H1 (cell line): Measurements from ENCODE around the gene TPRA1. TPM values are rescaled to one million over a fixed set of nuclear protein-coding genes. Genes with fewer than 3 reads are reported as not detected.

ENCODE experiments used
- CREB1 ChIP-seq: IDR thresholded peaks from 2 replicates; pipeline ENCODE4 v1.6.1; 2012; ENCODE audit warnings: inconsistent platforms
- GTF2F1 ChIP-seq: IDR thresholded peaks from 2 replicates; pipeline ENCODE4 v1.6.1; 2012; ENCODE audit warnings: low read depth, low read length, improper control_type of control experiment, borderline replicate concordance
- PHF8 ChIP-seq: fragments of 200-600 bp; sonication (generic); conservative IDR thresholded peaks from 2 replicates; pipeline ENCODE4 v1.7.1; 2012; ENCODE audit warnings: low read depth, mild to moderate bottlenecking, inconsistent platforms, low read length, moderate library complexity
- RXRA ChIP-seq: IDR thresholded peaks from 2 replicates; pipeline ENCODE4 v1.6.1; 2011; ENCODE audit warnings: low read depth, mild to moderate bottlenecking, low read length, moderate library complexity; ENCODE audit not compliant: insufficient read depth
- SIN3A ChIP-seq, 2 experiments: IDR thresholded peaks in 1 of 2; conservative IDR thresholded peaks in 1 of 2; 2 replicates each; pipeline ENCODE4 v1.6.1; 2011 to 2012; ENCODE audit warnings: low read length in 2 of 2, improper control_type of control experiment in 1 of 2, low read depth in 1 of 2, mild to moderate bottlenecking in 1 of 2
- TCF12 ChIP-seq: IDR thresholded peaks from 2 replicates; pipeline ENCODE4 v1.6.1; 2011; ENCODE audit warnings: low read depth, mild to moderate bottlenecking, low read length
- YY1 ChIP-seq: IDR thresholded peaks from 2 replicates; pipeline ENCODE4 v1.6.1; 2011; ENCODE audit warnings: low read depth, mild to moderate bottlenecking, low read length
- polyA plus RNA-seq, 7 experiments: library from polyadenylated mRNA; depleted of rRNA in 3 of 7; stranded (reverse) in 5 of 7; unstranded in 2 of 7; fragments of >200 nt in 5 of 7; fragments of 200-250 nt in 2 of 7; gene quantifications; 1 replicate in 5 of 7; 2 replicates in 1 of 7; 4 replicates in 1 of 7; pipeline versions ENCODE4 v1.2.1 to v1.2.3, GENCODE V29; 2011 to 2013; ENCODE audit warnings: missing spikeins in 2 of 7, mixed read lengths in 2 of 7
- total RNA-seq: library from RNA; stranded (reverse); fragmentation: NEBNext Ultra II Directional; extraction: Animal tissue kit (Norgen Biotek cat#: 25700); gene quantifications from 2 replicates; pipeline ENCODE4 v1.2.1, GENCODE V29; 2021
- TF ChIP-seq, protein P1 (sequence below): fragments of 300-600 bp; sonication (generic); IDR thresholded peaks from 2 replicates; pipeline ENCODE4 v1.7.1; 2012; ENCODE audit warnings: low read length, moderate library complexity, mild to moderate bottlenecking, inconsistent platforms; ENCODE audit not compliant: insufficient replicate concordance

TPRA1 gene
- total and polyA plus RNA-seq, 2 of the 8 experiments (the other 6 are each of a cell fraction or from before 2014, with no cell fraction given): 18.8 to 38.5 TPM

DNA sequence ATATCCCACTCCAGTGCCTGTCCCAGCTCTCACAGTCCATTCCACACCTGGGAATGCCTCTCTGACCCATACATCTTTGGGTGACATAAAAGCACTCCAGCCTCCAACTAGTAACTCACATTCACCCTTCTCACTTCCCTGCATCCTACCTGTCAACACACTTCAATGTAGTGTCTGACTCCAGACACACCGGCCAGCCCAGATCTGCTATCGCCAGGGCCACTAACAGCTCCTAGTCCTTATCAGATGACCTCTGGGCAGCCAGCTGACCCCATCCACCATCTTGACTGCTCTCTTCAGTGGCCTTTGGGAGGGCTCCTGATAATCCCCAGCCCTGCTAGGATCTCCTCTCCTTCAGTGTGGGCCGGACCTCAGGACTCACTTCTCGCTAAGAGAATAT lies 4.8 kb upstream of the TPRA1 start (continued):
- TF ChIP-seq, protein P1, sequence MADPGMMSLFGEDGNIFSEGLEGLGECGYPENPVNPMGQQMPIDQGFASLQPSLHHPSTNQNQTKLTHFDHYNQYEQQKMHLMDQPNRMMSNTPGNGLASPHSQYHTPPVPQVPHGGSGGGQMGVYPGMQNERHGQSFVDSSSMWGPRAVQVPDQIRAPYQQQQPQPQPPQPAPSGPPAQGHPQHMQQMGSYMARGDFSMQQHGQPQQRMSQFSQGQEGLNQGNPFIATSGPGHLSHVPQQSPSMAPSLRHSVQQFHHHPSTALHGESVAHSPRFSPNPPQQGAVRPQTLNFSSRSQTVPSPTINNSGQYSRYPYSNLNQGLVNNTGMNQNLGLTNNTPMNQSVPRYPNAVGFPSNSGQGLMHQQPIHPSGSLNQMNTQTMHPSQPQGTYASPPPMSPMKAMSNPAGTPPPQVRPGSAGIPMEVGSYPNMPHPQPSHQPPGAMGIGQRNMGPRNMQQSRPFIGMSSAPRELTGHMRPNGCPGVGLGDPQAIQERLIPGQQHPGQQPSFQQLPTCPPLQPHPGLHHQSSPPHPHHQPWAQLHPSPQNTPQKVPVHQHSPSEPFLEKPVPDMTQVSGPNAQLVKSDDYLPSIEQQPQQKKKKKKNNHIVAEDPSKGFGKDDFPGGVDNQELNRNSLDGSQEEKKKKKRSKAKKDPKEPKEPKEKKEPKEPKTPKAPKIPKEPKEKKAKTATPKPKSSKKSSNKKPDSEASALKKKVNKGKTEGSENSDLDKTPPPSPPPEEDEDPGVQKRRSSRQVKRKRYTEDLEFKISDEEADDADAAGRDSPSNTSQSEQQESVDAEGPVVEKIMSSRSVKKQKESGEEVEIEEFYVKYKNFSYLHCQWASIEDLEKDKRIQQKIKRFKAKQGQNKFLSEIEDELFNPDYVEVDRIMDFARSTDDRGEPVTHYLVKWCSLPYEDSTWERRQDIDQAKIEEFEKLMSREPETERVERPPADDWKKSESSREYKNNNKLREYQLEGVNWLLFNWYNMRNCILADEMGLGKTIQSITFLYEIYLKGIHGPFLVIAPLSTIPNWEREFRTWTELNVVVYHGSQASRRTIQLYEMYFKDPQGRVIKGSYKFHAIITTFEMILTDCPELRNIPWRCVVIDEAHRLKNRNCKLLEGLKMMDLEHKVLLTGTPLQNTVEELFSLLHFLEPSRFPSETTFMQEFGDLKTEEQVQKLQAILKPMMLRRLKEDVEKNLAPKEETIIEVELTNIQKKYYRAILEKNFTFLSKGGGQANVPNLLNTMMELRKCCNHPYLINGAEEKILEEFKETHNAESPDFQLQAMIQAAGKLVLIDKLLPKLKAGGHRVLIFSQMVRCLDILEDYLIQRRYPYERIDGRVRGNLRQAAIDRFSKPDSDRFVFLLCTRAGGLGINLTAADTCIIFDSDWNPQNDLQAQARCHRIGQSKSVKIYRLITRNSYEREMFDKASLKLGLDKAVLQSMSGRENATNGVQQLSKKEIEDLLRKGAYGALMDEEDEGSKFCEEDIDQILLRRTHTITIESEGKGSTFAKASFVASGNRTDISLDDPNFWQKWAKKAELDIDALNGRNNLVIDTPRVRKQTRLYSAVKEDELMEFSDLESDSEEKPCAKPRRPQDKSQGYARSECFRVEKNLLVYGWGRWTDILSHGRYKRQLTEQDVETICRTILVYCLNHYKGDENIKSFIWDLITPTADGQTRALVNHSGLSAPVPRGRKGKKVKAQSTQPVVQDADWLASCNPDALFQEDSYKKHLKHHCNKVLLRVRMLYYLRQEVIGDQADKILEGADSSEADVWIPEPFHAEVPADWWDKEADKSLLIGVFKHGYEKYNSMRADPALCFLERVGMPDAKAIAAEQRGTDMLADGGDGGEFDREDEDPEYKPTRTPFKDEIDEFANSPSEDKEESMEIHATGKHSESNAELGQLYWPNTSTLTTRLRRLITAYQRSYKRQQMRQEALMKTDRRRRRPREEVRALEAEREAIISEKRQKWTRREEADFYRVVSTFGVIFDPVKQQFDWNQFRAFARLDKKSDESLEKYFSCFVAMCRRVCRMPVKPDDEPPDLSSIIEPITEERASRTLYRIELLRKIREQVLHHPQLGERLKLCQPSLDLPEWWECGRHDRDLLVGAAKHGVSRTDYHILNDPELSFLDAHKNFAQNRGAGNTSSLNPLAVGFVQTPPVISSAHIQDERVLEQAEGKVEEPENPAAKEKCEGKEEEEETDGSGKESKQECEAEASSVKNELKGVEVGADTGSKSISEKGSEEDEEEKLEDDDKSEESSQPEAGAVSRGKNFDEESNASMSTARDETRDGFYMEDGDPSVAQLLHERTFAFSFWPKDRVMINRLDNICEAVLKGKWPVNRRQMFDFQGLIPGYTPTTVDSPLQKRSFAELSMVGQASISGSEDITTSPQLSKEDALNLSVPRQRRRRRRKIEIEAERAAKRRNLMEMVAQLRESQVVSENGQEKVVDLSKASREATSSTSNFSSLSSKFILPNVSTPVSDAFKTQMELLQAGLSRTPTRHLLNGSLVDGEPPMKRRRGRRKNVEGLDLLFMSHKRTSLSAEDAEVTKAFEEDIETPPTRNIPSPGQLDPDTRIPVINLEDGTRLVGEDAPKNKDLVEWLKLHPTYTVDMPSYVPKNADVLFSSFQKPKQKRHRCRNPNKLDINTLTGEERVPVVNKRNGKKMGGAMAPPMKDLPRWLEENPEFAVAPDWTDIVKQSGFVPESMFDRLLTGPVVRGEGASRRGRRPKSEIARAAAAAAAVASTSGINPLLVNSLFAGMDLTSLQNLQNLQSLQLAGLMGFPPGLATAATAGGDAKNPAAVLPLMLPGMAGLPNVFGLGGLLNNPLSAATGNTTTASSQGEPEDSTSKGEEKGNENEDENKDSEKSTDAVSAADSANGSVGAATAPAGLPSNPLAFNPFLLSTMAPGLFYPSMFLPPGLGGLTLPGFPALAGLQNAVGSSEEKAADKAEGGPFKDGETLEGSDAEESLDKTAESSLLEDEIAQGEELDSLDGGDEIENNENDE: no peak
- TF ChIP-seq CREB1: no peak
- no peak for TF ChIP-seq PHF8
- no peak for TF ChIP-seq SIN3A (conservative IDR thresholded peaks at IDR 0.05 in 1 of 2, IDR thresholded peaks at IDR 0.05 in 1 of 2; ENCODE audit: low read depth in 1 of 2, low read length in 2 of 2)
- no peak for TF ChIP-seq TCF12
- TF ChIP-seq YY1: no peak
- TF ChIP-seq RXRA: no peak
- no peak for TF ChIP-seq GTF2F1
- TF ChIP-seq, all 59 proteins: peak for 0
